HT-29 (cell line): Measurements from ENCODE around the gene PCDH1. TPM values are rescaled to one million over a fixed set of nuclear protein-coding genes. Genes with fewer than 3 reads are reported as not detected.
"Not testable (repeated sequence)": the region's sequence is repeated elsewhere in the genome, so short reads cannot be mapped to it uniquely, and the experiment has no call there.

Experiments used
- DNase-seq: peaks from one replicate; pipeline ENCODE4 v3.0.0-alpha.2; 2015; ENCODE audit warnings: low spot score
- total RNA-seq: library from RNA; depleted of rRNA; stranded (reverse); fragments of >200 nt; shearing (Covaris generic); gene quantifications from 2 replicates; pipeline ENCODE4 v1.2.3, GENCODE V29; 2014; rRNA removed

PCDH1 gene
- 108 and 131 TPM in 2 replicates for total RNA-seq

DNA sequence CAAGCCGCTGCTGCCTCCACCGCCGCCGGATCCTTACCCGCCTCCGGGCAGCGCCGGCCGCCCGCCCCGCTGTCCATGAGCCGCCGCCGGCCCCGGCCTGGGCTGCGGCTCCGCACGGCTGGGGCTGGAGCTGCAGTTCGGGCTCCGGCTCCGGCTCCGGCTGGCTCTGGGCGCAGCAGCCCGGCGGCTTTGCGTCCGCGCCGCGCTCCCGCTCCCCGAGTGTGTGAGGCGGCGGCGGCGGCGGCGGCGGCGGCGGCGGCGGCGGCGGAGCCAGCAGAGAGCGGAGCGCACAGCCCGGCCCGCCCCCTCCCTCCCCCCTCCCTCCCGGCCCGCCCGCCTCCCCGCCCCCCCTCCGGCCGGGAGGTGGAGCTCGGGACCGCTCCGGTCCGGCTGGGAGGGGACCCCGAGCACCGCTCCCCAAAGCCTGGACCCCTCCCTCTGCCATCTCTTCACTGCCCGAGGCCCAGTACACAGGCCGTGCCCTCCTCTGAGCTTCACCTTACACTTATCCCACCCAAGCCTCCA is at the start of gene PCDH1:
PCDH1 (minus strand) TSS at position 225 of the 525 bp plus-strand sequence; CDS start at position 77, 148 bp downstream.
- DNase-seq = no peak

GRCh38 chr5:141926434-141926833 is 48.2 kb upstream of the PCDH1 start:
- DNase-seq = no peak

GRCh38 chr5:141923448-141924313 is 45.5 kb upstream of the PCDH1 start, which contains the start of gene DELE1:
Gene DELE1, plus strand, starts transcription at chr5:141923871. Its CDS starts 71 bp downstream, at chr5:141923942.
- DNase-seq = peak; percentile 93

GRCh38 chr5:141922827-141923447 is 44.7 kb upstream of the PCDH1 start:
- DNase-seq = not testable (repeated sequence)

DNA sequence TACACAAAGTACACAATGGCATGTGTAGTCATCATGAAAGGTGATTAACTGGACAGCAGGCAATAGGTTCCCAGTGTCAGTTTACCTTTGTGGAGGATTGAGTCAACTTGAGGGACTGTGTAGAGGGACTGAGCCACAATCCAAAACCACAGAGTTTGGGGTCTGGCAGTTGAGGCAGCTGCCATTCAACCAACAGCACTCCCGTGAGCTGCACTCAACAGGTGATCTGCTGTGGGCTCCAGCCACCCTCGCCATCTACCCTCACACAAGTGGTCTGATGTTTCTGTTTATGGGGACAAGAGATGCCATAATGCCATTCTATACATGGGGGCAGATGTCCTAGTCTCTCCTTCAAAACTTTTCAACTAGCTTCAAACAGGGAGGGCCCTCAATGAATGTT is 42.6 kb upstream of the PCDH1 start:
- DNase-seq = no peak

- no peak for DNase-seq
Observed at GRCh38 chr5:141919218-141920119, 41.3 kb upstream of the PCDH1 start.

GRCh38 chr5:141917760-141918159 is 39.5 kb upstream of the PCDH1 start:
- no peak for DNase-seq

DNA sequence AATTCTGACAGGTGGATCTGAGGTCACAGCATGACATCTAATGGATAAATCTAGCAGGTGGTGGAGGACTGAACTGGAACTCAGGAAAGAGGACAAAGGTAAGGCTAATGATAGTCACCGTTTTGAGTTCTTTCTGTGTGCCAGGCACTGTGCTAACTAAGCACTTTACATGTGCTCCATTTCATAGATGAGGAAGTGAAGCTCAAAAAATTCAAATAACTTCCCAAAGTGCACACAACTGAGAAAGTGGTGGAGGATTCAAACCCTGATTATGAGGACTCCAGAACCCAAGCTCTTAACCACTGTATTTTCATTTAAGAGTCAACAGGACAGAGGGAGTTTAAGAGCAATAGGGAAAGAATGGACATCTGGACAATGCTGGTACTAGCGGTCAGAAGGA is 38.3 kb upstream of the PCDH1 start:
- no peak for DNase-seq

DNA sequence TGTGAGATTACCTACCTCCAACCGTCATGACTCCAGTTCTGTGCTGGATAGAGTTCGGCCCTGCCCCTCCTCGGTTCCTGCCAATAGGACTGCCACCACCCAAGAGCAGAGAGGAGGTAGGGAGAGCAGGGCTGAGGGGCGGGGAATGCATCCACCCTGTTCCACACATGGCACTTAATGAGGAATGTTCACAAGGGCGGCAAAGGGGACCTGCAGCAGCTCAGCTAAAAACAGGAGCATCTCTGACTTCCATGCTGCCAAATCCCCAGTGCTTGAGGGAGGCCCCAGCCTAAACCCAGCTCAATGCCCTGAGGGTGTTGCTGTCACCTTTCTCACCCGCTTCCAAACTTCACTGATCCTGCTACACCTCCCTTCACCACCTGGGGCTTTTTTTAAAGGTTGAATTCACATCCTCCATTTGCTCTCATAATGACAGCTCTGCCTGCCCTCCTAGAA is 37.7 kb upstream of the PCDH1 start:
- DNase-seq = peak; percentile 19

GRCh38 chr5:141914797-141915196 is 36.6 kb upstream of the PCDH1 start:
- no peak for DNase-seq

DNA sequence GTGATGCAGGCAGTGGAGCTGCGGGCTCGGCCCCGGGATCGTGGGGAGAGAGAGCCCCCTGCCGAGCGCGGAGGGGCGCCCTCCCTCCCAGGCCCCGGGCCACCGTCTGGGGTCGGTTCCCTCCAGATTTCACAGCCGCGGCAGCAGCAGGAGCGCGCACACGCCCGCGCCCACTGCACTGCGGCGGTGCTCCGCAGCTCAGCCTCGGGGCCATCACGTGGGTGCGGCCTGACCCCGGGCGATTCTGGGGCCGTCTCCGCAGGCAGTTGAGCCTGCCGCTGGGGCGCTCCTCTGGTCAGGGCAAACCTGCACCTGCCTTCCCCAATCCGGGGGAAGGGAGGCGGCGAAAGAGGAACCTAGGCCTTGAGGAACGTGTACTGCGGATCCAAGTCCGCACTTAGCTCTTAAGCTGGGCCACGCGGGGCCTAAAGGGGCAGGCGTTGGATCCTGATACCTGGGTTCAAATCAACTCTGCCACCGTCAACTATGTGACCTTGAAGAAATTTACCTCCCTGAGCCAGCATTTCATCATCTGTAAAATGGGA is 36.1 kb upstream of the PCDH1 start:
- no peak for DNase-seq

GRCh38 chr5:141913560-141914198 is 35.5 kb upstream of the PCDH1 start:
- DNase-seq = no peak

- no peak for DNase-seq
Observed at GRCh38 chr5:141910271-141910673, 32.1 kb upstream of the PCDH1 start.

DNA sequence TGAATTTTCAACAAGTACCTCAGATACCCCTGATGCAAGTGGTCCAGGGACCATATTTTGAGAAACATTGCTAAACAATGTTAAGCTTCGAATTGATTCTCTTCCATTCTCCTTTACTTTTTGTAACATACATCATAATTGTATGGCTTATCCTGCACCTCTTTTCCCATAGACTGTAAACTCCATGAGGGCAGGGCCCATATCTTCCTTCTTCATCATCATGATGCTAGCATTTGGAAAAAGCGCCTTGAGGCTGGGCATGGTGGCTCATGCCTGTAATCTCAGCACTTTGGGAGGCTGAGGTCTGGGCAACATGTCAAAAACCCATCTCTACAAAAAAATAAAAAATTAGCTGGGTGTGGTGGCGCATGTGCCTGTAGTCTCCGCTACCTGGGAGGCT is 31.0 kb upstream of the PCDH1 start:
- no peak for DNase-seq

- DNase-seq = no peak
Observed at GRCh38 chr5:141908796-141909195, 30.6 kb upstream of the PCDH1 start.

- no peak for DNase-seq
Observed at GRCh38 chr5:141906972-141907371, 28.8 kb upstream of the PCDH1 start.

DNA sequence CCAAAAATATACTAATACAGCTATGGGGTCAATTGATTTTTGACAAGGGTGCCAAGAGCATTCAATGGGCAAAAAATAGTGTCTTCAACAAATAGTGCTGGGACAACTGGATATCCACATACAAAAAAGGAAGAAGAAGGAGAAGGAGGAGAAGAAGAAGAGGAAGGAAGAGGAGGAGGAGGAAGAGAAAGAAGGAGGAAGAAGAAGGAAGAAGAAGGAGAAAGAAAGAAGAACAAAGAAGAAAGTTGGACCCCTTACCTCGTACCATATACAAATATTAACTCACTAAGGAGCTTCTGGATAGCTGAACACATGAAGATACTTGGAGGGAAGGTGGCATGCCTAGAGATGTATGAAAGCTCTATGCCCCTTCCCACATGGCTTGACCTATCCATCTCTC is 28.3 kb upstream of the PCDH1 start:
- DNase-seq = no peak

- DNase-seq = no peak
Observed at GRCh38 chr5:141904551-141904950, 26.3 kb upstream of the PCDH1 start.

- no peak for DNase-seq
Observed at GRCh38 chr5:141903261-141903660, 25.1 kb upstream of the PCDH1 start.

DNA sequence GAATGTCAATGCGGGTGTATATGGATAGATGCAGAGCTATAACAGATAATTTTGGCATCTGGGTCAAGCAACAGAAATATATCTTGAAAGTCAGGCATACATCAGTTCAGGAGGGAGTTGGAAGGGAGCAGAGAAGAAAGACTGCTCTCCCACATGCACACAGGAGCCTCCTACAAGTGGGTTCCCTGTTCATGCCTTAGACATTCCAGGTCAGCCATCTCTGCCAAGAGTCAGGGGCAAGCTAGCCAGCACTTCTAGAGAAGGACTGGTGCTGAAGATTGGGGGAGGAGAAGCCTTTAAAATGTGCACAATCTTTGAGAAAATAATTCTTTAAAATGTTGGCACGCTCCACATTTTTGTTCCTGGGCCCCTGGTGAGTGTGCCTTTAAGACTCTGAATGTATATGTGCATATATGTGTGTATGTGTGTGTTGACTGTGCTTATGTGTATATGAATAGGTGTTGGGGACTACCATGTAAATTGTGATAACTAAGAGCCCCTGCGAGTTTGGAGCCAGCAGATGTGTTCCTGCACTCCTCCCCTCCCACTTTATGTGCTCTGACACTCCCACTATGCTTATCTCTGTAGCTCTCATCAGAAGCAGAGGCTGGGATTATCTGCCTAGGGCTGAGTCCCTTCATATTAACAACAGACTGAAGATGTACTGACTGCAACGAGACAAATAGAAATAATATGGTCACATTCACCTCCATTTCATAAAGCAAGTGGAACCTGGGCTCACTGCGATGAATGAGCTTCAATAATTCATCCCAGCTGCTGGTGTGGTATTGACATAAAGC is 24.0 kb upstream of the PCDH1 start:
- no peak for DNase-seq
